COLO668 (cell line): ENCODE measurements around the gene CCSER1.
"Not testable (repeated sequence)": the region's sequence is repeated elsewhere in the genome, so short reads cannot be mapped to it uniquely, and the experiment has no call there.

Source experiments
- DNase-seq: peaks from one replicate; lab custom pipeline; 2025; ENCODE audit not compliant: unreplicated experiment; lab: John Stamatoyannopoulos, UW

The CCSER1 gene

GRCh38 chr4:91462566-91462965 is 1335.4 kb downstream of the CCSER1 start:
- DNase-seq = not testable (repeated sequence)

- DNase-seq = no peak
These were observed 1343.5 kb downstream of the CCSER1 start for GRCh38 chr4:91470671-91471070.

- peak; percentile 6 for DNase-seq
These were observed 1344.1 kb downstream of the CCSER1 start for GRCh38 chr4:91471280-91471679.

- no peak for DNase-seq
These were observed 1344.9 kb downstream of the CCSER1 start for GRCh38 chr4:91472046-91472445.

- DNase-seq = no peak
These were observed 1358.2 kb downstream of the CCSER1 start for GRCh38 chr4:91485415-91485814.

- DNase-seq = no peak
These were observed 1361.8 kb downstream of the CCSER1 start for GRCh38 chr4:91488946-91489345.

- DNase-seq = no peak
These were observed 1370.7 kb downstream of the CCSER1 start for GRCh38 chr4:91497892-91498291.

GRCh38 chr4:91502365-91502764 is 1375.2 kb downstream of the CCSER1 start:
- DNase-seq = peak; percentile 5

- DNase-seq = no peak
These were observed 1386.1 kb downstream of the CCSER1 start for GRCh38 chr4:91513326-91513725.

- no peak for DNase-seq
These were observed 1392.0 kb downstream of the CCSER1 start for GRCh38 chr4:91519155-91519554.

- DNase-seq = no peak
These were observed 1398.4 kb downstream of the CCSER1 start for GRCh38 chr4:91525621-91526020.

GRCh38 chr4:91527056-91527455 is 1399.9 kb downstream of the CCSER1 start:
- no peak for DNase-seq

GRCh38 chr4:91567594-91567993 is 1440.4 kb downstream of the CCSER1 start:
- no peak for DNase-seq

GRCh38 chr4:91577864-91578263 is 1450.7 kb downstream of the CCSER1 start:
- no peak for DNase-seq

- no peak for DNase-seq
These were observed 1463.1 kb downstream of the CCSER1 start for GRCh38 chr4:91590260-91590659.

GRCh38 chr4:91592125-91592524 is 1464.9 kb downstream of the CCSER1 start:
- DNase-seq = no peak

- no peak for DNase-seq
These were observed 1469.5 kb downstream of the CCSER1 start for GRCh38 chr4:91596718-91597117.

GRCh38 chr4:91598696-91599095 is 1471.5 kb downstream of the CCSER1 start:
- no peak for DNase-seq

GRCh38 chr4:91600301-91600700 is 1473.1 kb downstream of the CCSER1 start:
- no peak for DNase-seq

GRCh38 chr4:91601401-91601800 is 1474.2 kb downstream of the CCSER1 start:
- DNase-seq = no peak

- no peak for DNase-seq
These were observed 1484.6 kb downstream of the CCSER1 start for GRCh38 chr4:91611782-91612181.

GRCh38 chr4:91620952-91621351 is 1493.8 kb downstream of the CCSER1 start:
- no peak for DNase-seq

- DNase-seq = no peak
These were observed 1494.3 kb downstream of the CCSER1 start for GRCh38 chr4:91621446-91621845.
